Adrenal gland (tissue), 12 donors: ENCODE measurements around the gene S100A7A. TPM values are rescaled to one million over a fixed set of nuclear protein-coding genes. Genes with fewer than 3 reads are reported as not detected.

ENCODE experiments used
- DNase-seq, 7 donors: peaks; one replicate each; pipeline ENCODE4 v3.0.0-alpha.2; 2019 to 2020
- H3K27ac ChIP-seq, 5 donors: fragments of 200-600 bp; sonication (generic) in 4 of 5; 1 replicate in 3 of 5; 2 replicates in 2 of 5; pipeline versions ENCODE4 v1.5.1 to v1.8.0; 2016 to 2020; ENCODE audit warnings: mild to moderate bottlenecking in 1 of 5
- H3K27me3 ChIP-seq: fragments of 200-600 bp; 2 replicates; pipeline ENCODE4 v1.8.0; 2021
- H3K36me3 ChIP-seq, 2 donors: fragments of 200-600 bp; replicated peaks in 1 of 2; 1 replicate in 1 of 2; 2 replicates in 1 of 2; pipeline versions ENCODE4 v1.5.1 to v1.8.0; 2018 to 2022
- H3K4me1 ChIP-seq, 2 donors: fragments of 200-600 bp; replicated peaks in 1 of 2; 1 replicate in 1 of 2; 2 replicates in 1 of 2; pipeline versions ENCODE4 v1.5.1 to v1.8.0; 2018 to 2021
- H3K4me3 ChIP-seq, 4 donors: fragments of 200-600 bp; sonication (generic) in 3 of 4; one replicate each; pipeline ENCODE4 v1.5.1; 2016 to 2018
- H3K9me3 ChIP-seq, 3 donors: fragments of 200-600 bp; sonication (generic) in 1 of 3; replicated peaks in 1 of 3; 1 replicate in 2 of 3; 2 replicates in 1 of 3; pipeline versions ENCODE4 v1.5.1 to v1.8.0; 2016 to 2021
- CTCF ChIP-seq, 6 experiments: fragments of 450-650 bp in 4 of 6; fragments of 200-600 bp in 2 of 6; sonication (generic) in 1 of 6; IDR thresholded peaks; 1 replicate in 5 of 6; 2 replicates in 1 of 6; pipeline versions ENCODE4 v1.5.1 to v1.8.0; 2016 to 2021; ENCODE audit warnings: antibody characterized with exemption in 6 of 6, mild to moderate bottlenecking in 2 of 6, moderate library complexity in 1 of 6
- POLR2A ChIP-seq, 2 donors: fragments of 450-650 bp; IDR thresholded peaks; one replicate each; pipeline ENCODE4 v1.6.1; 2017; ENCODE audit warnings: antibody characterized with exemption in 2 of 2, mild to moderate bottlenecking in 2 of 2, moderate library complexity in 1 of 2
- WGBS, 4 donors: extraction: QIAGEN DNeasy Blood & Tissue Kit in 2 of 4; methylation state at CpG; one replicate each; pipeline versions ENCODE4 v1.1.5 to v1.1.7; 2013 to 2017; 5-methylcytosine and 5-hydroxymethylcytosine counted together
- intact Hi-C, 2 donors: fragments of 100-400 bp; cut with DNase I; formaldehyde crosslinking; loops; one replicate each; pipeline versions ENCODE4 v1.14.1 to v1.15.0; 2022 to 2023
- polyA plus RNA-seq, 3 donors: library from polyadenylated mRNA; stranded (reverse); fragments of 200-250 nt in 2 of 3; fragments of 350-450 nt in 1 of 3; fragmentation: Illumina TruSeq in 1 of 3; extraction: RNeasy Lipid Tissue Mini Kit (QIAGEN cat#74804) in 1 of 3; gene quantifications; one replicate each; pipeline ENCODE4 v1.2.3, GENCODE V29; 2013 to 2014
- total RNA-seq, 9 donors: library from RNA; depleted of rRNA in 4 of 9; stranded (reverse); fragments of >200 nt in 4 of 9; fragments of 120-200 nt in 1 of 9; fragmentation: NEBNext Ultra II Directional in 1 of 9; extraction: Animal tissue kit (Norgen Biotek cat#: 25700) in 1 of 9; gene quantifications; one replicate each; pipeline versions ENCODE4 v1.1.0 to v1.2.4, GENCODE V29; 2013 to 2023
- donor health status: healthy with polysubstance abuse.
- donor health status: Bipolar disorder and iron deficiency.
- donor health status: DM: yes; HTN: yes; CAD: no.
- donor health status: DM: no; HTN: no; CAD: no.
- donor health status: DM: no; HTN: no; CAD: no.
- donor health status: DM: yes; HTN: yes; CAD: no.

S100A7A gene
- total and polyA plus RNA-seq, 12 donors: not detected

GRCh38 chr1:153390938-153391710 is 25.2 kb upstream of the S100A7A start, which contains the start of gene S100A8:
TSS of gene S100A8 (minus strand) at chr1:153391073. CDS start at chr1:153390535, 538 bp downstream.
- no peaks in the 10 kb centered on the region for H3K4me1 ChIP-seq
- H3K36me3 ChIP-seq: no peaks in the 10 kb centered on the region
- H3K4me3 ChIP-seq: no peak within 1 kb of the TSS
- intact Hi-C loops: no loop called here
- 44 to 70% (median 65%) methylated on average over 6 to 7 of the region's 7 CpGs for WGBS, 4 donors
- peak; percentile 37 to 81 (median 56) for DNase-seq
- TF ChIP-seq POLR2A (IDR thresholded peaks at IDR 0.05) (no peak), CTCF (IDR thresholded peaks at IDR 0.05) (no peak)
- H3K9me3 ChIP-seq: no peaks in the 10 kb centered on the region
- H3K27ac ChIP-seq: peak within 1 kb of the TSS in 1 of 5 donors; percentile 29
- no peaks in the 10 kb centered on the region for H3K27me3 ChIP-seq

- WGBS, 4 donors: 42 to 47% (median 46%) methylated on average over 3 of the region's 3 CpGs
- Histone ChIP-seq H3K4me3 (no peak overlapping the region), H3K27ac (no peak overlapping the region), H3K4me1 (no peaks in the 10 kb centered on the region), H3K27me3 (no peaks in the 10 kb centered on the region), H3K9me3 (no peaks in the 10 kb centered on the region), H3K36me3 (no peaks in the 10 kb centered on the region)
- no peak for DNase-seq
- no peak for TF ChIP-seq CTCF (IDR thresholded peaks at IDR 0.05)
- TF ChIP-seq POLR2A (IDR thresholded peaks at IDR 0.05): no peak
- intact Hi-C loops: no loop called here
These were observed 24.1 kb upstream of the S100A7A start for GRCh38 chr1:153392258-153392657.

GRCh38 chr1:153392822-153393221 is 23.5 kb upstream of the S100A7A start:
- no peak for DNase-seq
- Histone ChIP-seq H3K9me3 (no peaks in the 10 kb centered on the region), H3K27ac (no peak overlapping the region), H3K4me3 (no peak overlapping the region), H3K27me3 (no peaks in the 10 kb centered on the region), H3K36me3 (no peaks in the 10 kb centered on the region), H3K4me1 (no peaks in the 10 kb centered on the region)
- intact Hi-C loops: no loop called here
- WGBS, 4 donors: 63 to 73% (median 66%) methylated on average over 3 of the region's 3 CpGs
- TF ChIP-seq POLR2A (IDR thresholded peaks at IDR 0.05): no peak
- no peak for TF ChIP-seq CTCF (IDR thresholded peaks at IDR 0.05)

GRCh38 chr1:153393926-153394325 is 22.4 kb upstream of the S100A7A start:
- DNase-seq: no peak
- Histone ChIP-seq H3K27ac (no peak overlapping the region), H3K27me3 (no peaks in the 10 kb centered on the region), H3K4me3 (no peak overlapping the region), H3K9me3 (no peaks in the 10 kb centered on the region), H3K4me1 (no peaks in the 10 kb centered on the region), H3K36me3 (no peaks in the 10 kb centered on the region)
- intact Hi-C loops: no loop called here
- no peak for TF ChIP-seq POLR2A (IDR thresholded peaks at IDR 0.05)
- no peak for TF ChIP-seq CTCF (IDR thresholded peaks at IDR 0.05)
- 73 to 92% (median 76%) methylated on average over 5 to 6 of the region's 6 CpGs for WGBS, 4 donors
